H1 (cell line): Measurements from ENCODE around the gene TEX26. TPM values are rescaled to one million over a fixed set of nuclear protein-coding genes. Genes with fewer than 3 reads are reported as not detected.

ENCODE experiments used
- CTCF ChIA-PET: fragments of 300-600 bp; sonication (Branson Sonifier 250); formaldehyde crosslinking; loops from one replicate; lab custom pipeline; 2021; ENCODE audit not compliant: partially characterized antibody; lab: Charles Lee
- POLR2A ChIA-PET: fragments of 300-600 bp; sonication (Branson Sonifier 250); formaldehyde crosslinking; loops from one replicate; lab custom pipeline; 2021; ENCODE audit warnings: inconsistent platforms; ENCODE audit not compliant: partially characterized antibody; lab: Charles Lee
- DNase-seq, 2 experiments: peaks; one replicate each; pipeline versions ENCODE4 v3.0.0 to v3.0.0-alpha.2; 2010 to 2022; ENCODE audit warnings: low spot score in 2 of 2, low read depth in 1 of 2, mixed read lengths in 1 of 2
- FAIRE-seq: peaks from 2 replicates; lab custom pipeline; 2011; peaks lifted over from hg19 to GRCh38; lab: Jason Lieb, UNC
- H2AFZ ChIP-seq: 2 replicates; pipeline ENCODE4 v1.8.1; 2012; ENCODE audit warnings: low read length, inconsistent platforms
- H2AK5ac ChIP-seq: 2 replicates; pipeline ENCODE4 v1.6.1; 2013; ENCODE audit warnings: low read depth, low read length
- H2BK120ac ChIP-seq: replicated peaks from 2 replicates; pipeline ENCODE3; 2013; ENCODE audit warnings: low read depth, low read length, inconsistent platforms
- H2BK12ac ChIP-seq: 2 replicates; pipeline ENCODE4 v1.6.1; 2013; ENCODE audit warnings: low read depth, low read length
- H2BK15ac ChIP-seq: 2 replicates; pipeline ENCODE4 v1.6.1; 2013; ENCODE audit warnings: low read length
- H2BK20ac ChIP-seq: 2 replicates; pipeline ENCODE4 v1.6.1; 2013; ENCODE audit warnings: low read length
- H2BK5ac ChIP-seq: 2 replicates; pipeline ENCODE4 v1.6.1; 2013; ENCODE audit warnings: low read depth, low read length
- H3K14ac ChIP-seq: 2 replicates; pipeline ENCODE4 v1.6.1; 2013; ENCODE audit warnings: inconsistent platforms; ENCODE audit not compliant: insufficient read length
- H3K18ac ChIP-seq: 2 replicates; pipeline ENCODE4 v1.6.1; 2013; ENCODE audit warnings: low read length; ENCODE audit errors: extremely low read depth
- H3K23ac ChIP-seq: 2 replicates; pipeline ENCODE4 v1.6.1; 2013; ENCODE audit warnings: inconsistent platforms; ENCODE audit not compliant: insufficient read length
- H3K23me2 ChIP-seq: 2 replicates; pipeline ENCODE4 v1.6.1; 2013; ENCODE audit warnings: low read depth, low read length
- H3K27ac ChIP-seq: 2 replicates; pipeline ENCODE4 v1.6.1; 2011; ENCODE audit warnings: low read depth, low read length, inconsistent platforms
- H3K27me3 ChIP-seq, 4 experiments: replicated peaks in 1 of 4; 1 replicate in 1 of 4; 2 replicates in 3 of 4; pipeline versions ENCODE4 v1.6.1 to v1.8.1; 2011 to 2013; ENCODE audit warnings: low read length in 3 of 4, mild to moderate bottlenecking in 3 of 4, inconsistent platforms in 2 of 4, mixed read lengths in 2 of 4, moderate library complexity in 1 of 4; ENCODE audit not compliant: control insufficient read depth in 3 of 4, insufficient read depth in 3 of 4; ENCODE audit errors: extremely low read depth in 1 of 4
- H3K36me3 ChIP-seq, 4 experiments: 2 replicates each; pipeline versions ENCODE4 v1.6.1 to v1.8.1; 2011 to 2013; ENCODE audit warnings: mild to moderate bottlenecking in 4 of 4, low read length in 3 of 4, moderate library complexity in 2 of 4, control low read depth in 1 of 4, inconsistent platforms in 1 of 4; ENCODE audit not compliant: insufficient read depth in 4 of 4, control insufficient read depth in 2 of 4
- H3K4ac ChIP-seq: replicated peaks from 2 replicates; pipeline ENCODE3; 2013; ENCODE audit warnings: low read length, low read depth, mixed read lengths, inconsistent platforms; ENCODE audit not compliant: insufficient read length
- H3K4me1 ChIP-seq, 4 experiments: replicated peaks in 1 of 4; 1 replicate in 1 of 4; 2 replicates in 3 of 4; pipeline versions ENCODE4 v1.6.1 to v1.8.1; 2011 to 2013; ENCODE audit warnings: low read length in 3 of 4, inconsistent platforms in 2 of 4, mixed read lengths in 1 of 4; ENCODE audit not compliant: insufficient read depth in 4 of 4, control insufficient read depth in 3 of 4
- H3K4me2 ChIP-seq, 2 experiments: 2 replicates each; pipeline versions ENCODE4 v1.6.1 to v1.8.1; 2011 to 2013; ENCODE audit warnings: low read depth in 2 of 2, low read length in 2 of 2, control low read depth in 1 of 2, inconsistent platforms in 1 of 2, mild to moderate bottlenecking in 1 of 2; ENCODE audit not compliant: insufficient read depth in 1 of 2
- H3K4me3 ChIP-seq, 4 experiments: fragments of 200-600, 300-600 bp in 1 of 4; sonication (generic), shearing (Covaris generic), sonication (Bioruptor Twin) in 1 of 4; 2 replicates each; pipeline versions ENCODE4 v1.5.1 to v1.8.1; 2011 to 2016; ENCODE audit warnings: low read length in 4 of 4, low read depth in 3 of 4, control low read depth in 2 of 4, inconsistent platforms in 2 of 4, mild to moderate bottlenecking in 2 of 4, mixed read lengths in 1 of 4, moderate library complexity in 1 of 4; ENCODE audit not compliant: insufficient read depth in 2 of 4; ENCODE audit errors: extremely low read depth in 1 of 4
- H3K56ac ChIP-seq: replicated peaks from 2 replicates; pipeline ENCODE3; 2013; ENCODE audit warnings: low read depth, mild to moderate bottlenecking, mixed read lengths, low read length, inconsistent platforms; ENCODE audit not compliant: insufficient read length
- H3K79me1 ChIP-seq: 2 replicates; pipeline ENCODE4 v1.6.1; 2013; ENCODE audit warnings: low read depth, low read length, control low read depth
- H3K79me2 ChIP-seq, 2 experiments: 2 replicates each; pipeline versions ENCODE4 v1.6.1 to v1.8.1; 2012 to 2013; ENCODE audit warnings: low read length in 2 of 2, mild to moderate bottlenecking in 2 of 2, inconsistent platforms in 1 of 2; ENCODE audit not compliant: insufficient read depth in 2 of 2, control insufficient read depth in 1 of 2
- H3K9ac ChIP-seq, 4 experiments: replicated peaks in 1 of 4; 1 replicate in 1 of 4; 2 replicates in 3 of 4; pipeline versions ENCODE4 v1.6.1 to v1.8.1; 2011 to 2013; ENCODE audit warnings: low read depth in 3 of 4, low read length in 3 of 4, control low read depth in 2 of 4, mild to moderate bottlenecking in 2 of 4, moderate library complexity in 2 of 4, inconsistent platforms in 1 of 4; ENCODE audit errors: extremely low read depth in 1 of 4
- H3K9me3 ChIP-seq, 2 experiments: 2 replicates each; pipeline versions ENCODE4 v1.6.1 to v1.8.1; 2012 to 2013; ENCODE audit warnings: mild to moderate bottlenecking in 2 of 2, moderate library complexity in 2 of 2, control low read depth in 1 of 2, inconsistent platforms in 1 of 2, low read depth in 1 of 2, low read length in 1 of 2, mixed read lengths in 1 of 2; ENCODE audit not compliant: insufficient read depth in 2 of 2
- H4K20me1 ChIP-seq, 2 experiments: replicated peaks in 1 of 2; 2 replicates each; pipeline versions ENCODE3 to v1.8.1; 2011 to 2013; ENCODE audit warnings: inconsistent platforms in 2 of 2, low read length in 2 of 2, mild to moderate bottlenecking in 1 of 2; ENCODE audit not compliant: insufficient read depth in 2 of 2, control insufficient read depth in 1 of 2
- H4K5ac ChIP-seq: 2 replicates; pipeline ENCODE4 v1.6.1; 2013; ENCODE audit warnings: low read length, low read depth, mixed read lengths, inconsistent platforms; ENCODE audit not compliant: insufficient read length
- H4K8ac ChIP-seq: 2 replicates; pipeline ENCODE4 v1.8.0; 2013; ENCODE audit warnings: mild to moderate bottlenecking, moderate library complexity, low read length, inconsistent platforms; ENCODE audit not compliant: insufficient read depth; ENCODE audit errors: extremely low read depth
- H4K91ac ChIP-seq: replicated peaks from 2 replicates; pipeline ENCODE3; 2013; ENCODE audit warnings: low read length, mixed read lengths, inconsistent platforms; ENCODE audit not compliant: insufficient read length
- POU5F1 ChIP-seq: IDR thresholded peaks from 2 replicates; pipeline ENCODE4 v1.6.1; 2011; ENCODE audit warnings: low read depth, mild to moderate bottlenecking, low read length, moderate library complexity
- RAD21 ChIP-seq, 2 experiments: IDR thresholded peaks in 1 of 2; conservative IDR thresholded peaks in 1 of 2; 2 replicates each; pipeline ENCODE4 v1.6.1; 2011; ENCODE audit warnings: low read depth in 2 of 2, low read length in 2 of 2, improper control_type of control experiment in 1 of 2, inconsistent platforms in 1 of 2, mild to moderate bottlenecking in 1 of 2, moderate library complexity in 1 of 2
- SRF ChIP-seq: IDR thresholded peaks from 2 replicates; pipeline ENCODE4 v1.6.1; 2011; ENCODE audit warnings: mild to moderate bottlenecking, low read depth, low read length, moderate library complexity
- ZNF274 ChIP-seq: IDR thresholded peaks from 2 replicates; pipeline ENCODE4 v1.7.0; 2012; ENCODE audit warnings: low read length, borderline replicate concordance; ENCODE audit errors: extremely low read depth
- WGBS, 2 experiments: shearing (Covaris generic) in 1 of 2; methylation state at CpG; one replicate each; pipeline versions ENCODE4 v1.1.6 to v1.1.7; 2013 to 2015; ENCODE audit warnings: low lambda C conversion rate in 2 of 2, mixed read lengths in 2 of 2, inconsistent platforms in 1 of 2, low coverage in 1 of 2, missing lambda C conversion rate in 1 of 2; ENCODE audit not compliant: insufficient replicate concordance in 2 of 2, insufficient coverage in 1 of 2, insufficient read length in 1 of 2; ENCODE audit errors: extremely low coverage in 1 of 2, missing lambda C conversion rate in 1 of 2; 5-methylcytosine and 5-hydroxymethylcytosine counted together
- polyA plus RNA-seq, 7 experiments: library from polyadenylated mRNA; depleted of rRNA in 3 of 7; stranded (reverse) in 5 of 7; unstranded in 2 of 7; fragments of >200 nt in 5 of 7; fragments of 200-250 nt in 2 of 7; gene quantifications; 1 replicate in 5 of 7; 2 replicates in 1 of 7; 4 replicates in 1 of 7; pipeline versions ENCODE4 v1.2.1 to v1.2.3, GENCODE V29; 2011 to 2013; ENCODE audit warnings: missing spikeins in 2 of 7, mixed read lengths in 2 of 7
- total RNA-seq: library from RNA; stranded (reverse); fragmentation: NEBNext Ultra II Directional; extraction: Animal tissue kit (Norgen Biotek cat#: 25700); gene quantifications from 2 replicates; pipeline ENCODE4 v1.2.1, GENCODE V29; 2021

Gene TEX26
- total and polyA plus RNA-seq, 2 of the 8 experiments (the other 6 are each of a cell fraction or from before 2014, with no cell fraction given): not detected

GRCh38 chr13:31005066-31005465, 72.6 kb downstream of the TEX26 start:
- Histone ChIP-seq H3K56ac (no peak overlapping the region), H4K91ac (no peak overlapping the region), H3K4me2 (no peak overlapping the region), H3K23ac (no peak overlapping the region), H3K18ac (no peak overlapping the region), H3K79me2 (no peaks in the 10 kb centered on the region), H2BK12ac (no peak overlapping the region), H3K27me3 (no peaks in the 10 kb centered on the region), H2BK15ac (no peak overlapping the region), H2BK20ac (no peak overlapping the region), H3K23me2 (no peaks in the 10 kb centered on the region), H3K14ac (no peak overlapping the region), H2AFZ (no peak overlapping the region), H3K9me3 (no peaks in the 10 kb centered on the region), H3K27ac (no peak overlapping the region), H4K5ac (no peak overlapping the region), H3K4me3 (no peak overlapping the region), H4K20me1 (no peaks in the 10 kb centered on the region), H4K8ac (no peak overlapping the region), H3K79me1 (no peaks in the 10 kb centered on the region), H3K36me3 (no peaks in the 10 kb centered on the region), H2BK5ac (no peak overlapping the region), H3K4me1 (no peaks in the 10 kb centered on the region), H2BK120ac (no peak overlapping the region), H3K9ac (no peak overlapping the region), H2AK5ac (no peak overlapping the region), H3K4ac (no peak overlapping the region)
- FAIRE-seq: no peak
- CTCF ChIA-PET: no interaction called here
- WGBS, 2 experiments: 100% methylated on average over 6 of the region's 23 CpGs; no CpG with 5 or more reads in 1 of the 2 experiments
- TF ChIP-seq SRF (no peak), POU5F1 (no peak), ZNF274 (no peak), RAD21 (IDR thresholded peaks at IDR 0.05 in 1 of 2, conservative IDR thresholded peaks at IDR 0.05 in 1 of 2; ENCODE audit: low read depth in 2 of 2, low read length in 2 of 2) (no peak)
- POLR2A ChIA-PET: no interaction called here
- DNase-seq: peak in 1 of 2 experiments; percentile 36
